ENCODE results near the gene SCN4A.

DNA sequence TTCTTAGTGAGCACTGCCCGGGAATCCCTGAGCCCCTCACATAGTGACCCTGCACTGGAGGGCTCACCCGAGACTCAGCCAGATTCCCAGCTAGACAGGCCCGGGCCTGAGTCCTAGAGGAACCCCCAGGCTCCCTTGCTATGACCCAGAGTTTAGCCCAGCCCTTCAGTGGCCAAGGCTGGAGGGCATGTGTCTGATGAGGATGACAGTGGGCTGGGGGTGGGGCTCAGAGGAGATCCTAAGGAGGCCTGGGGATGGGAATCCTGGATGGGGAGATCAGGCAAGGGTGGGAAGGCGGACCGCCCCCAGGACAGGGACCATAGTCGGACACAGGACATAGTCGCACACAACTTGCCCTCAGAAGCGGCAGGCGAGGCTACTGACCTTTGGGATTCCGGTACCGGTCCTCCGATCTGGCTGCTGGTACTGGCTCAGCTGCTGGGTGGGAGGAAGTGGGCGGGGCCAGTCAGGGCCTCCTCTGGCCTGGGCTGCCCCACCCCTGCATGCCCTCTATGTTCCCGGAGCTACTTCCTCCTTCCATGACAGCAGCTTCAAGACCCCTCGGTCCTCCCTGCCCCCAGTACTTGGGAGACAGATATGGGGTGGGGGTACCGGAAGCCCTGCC is 41.7 kb downstream of the SCN4A start:
- TF ChIP-seq SUZ12 (IDR thresholded peaks at IDR 0.05; ENCODE audit: extremely low read depth, insufficient read depth, insufficient read length) (no peak), ZNF274 (IDR thresholded peaks at IDR 0.05; ENCODE audit: low read depth, low read length) (no peak)
